ENCODE measurements around the gene TBC1D2.

GRCh38 chr9:98302938-98303632 lies 47.6 kb upstream of the TBC1D2 start:
- TF ChIP-seq CTCF (IDR thresholded peaks at IDR 0.05; ENCODE audit: insufficient read depth, low read length, poor library complexity, severe bottlenecking) (no peak), EZH2phosphoT487 (conservative IDR thresholded peaks at IDR 0.05; ENCODE audit: low read length) (no peak)

All from SU-DHL-6 (cell line).